HepG2 (cell line): ENCODE measurements around the gene ACAD11. TPM values are rescaled to one million over a fixed set of nuclear protein-coding genes. Genes with fewer than 3 reads are reported as not detected.

ENCODE experiments used
- ATAC-seq: fragments of 200-7000 bp; cut with Tn5 transposase; 3 replicates; pipeline ENCODE4 v1.9.1; 2020; ENCODE audit warnings: mild to moderate bottlenecking, moderate library complexity
- BruUV-seq: library from RNA; stranded (reverse); fragments of 400-500 nt; replicated peaks from 2 replicates; lab custom pipeline; 2021; lab: Mats Ljungman, UMichigan
- CTCF ChIA-PET: fragments of 300-600 bp; formaldehyde crosslinking; extraction: SDS; loops from one replicate; lab custom pipeline; 2021; ENCODE audit warnings: low total read pairs, inconsistent platforms, low intra/inter-chr PET ratio; lab: Yijun Ruan, JAX
- POLR2A ChIA-PET: fragments of 350-600 bp; sonication (Branson Sonifier 250); formaldehyde crosslinking; loops from one replicate; lab custom pipeline; 2020; ENCODE audit warnings: antibody characterized with exemption, inconsistent platforms; lab: Yijun Ruan, JAX
- DNase-seq: peaks from one replicate; pipeline ENCODE4 v3.0.0-alpha.2; 2015; ENCODE audit warnings: low spot score
- FAIRE-seq: peaks from 3 replicates; lab custom pipeline; 2011; peaks lifted over from hg19 to GRCh38; lab: Jason Lieb, UNC
- H2AFZ ChIP-seq: one replicate; pipeline ENCODE4 v1.6.1; 2011; ENCODE audit warnings: low read length, inconsistent platforms
- H3K27ac ChIP-seq: fragments of 300-600 bp; 3 replicates; pipeline ENCODE4 v1.8.0; 2011; ENCODE audit warnings: mixed run types, mild to moderate bottlenecking, mixed read lengths, low read length, inconsistent platforms; ENCODE audit not compliant: insufficient read depth; ENCODE audit errors: extremely low read length
- H3K27me3 ChIP-seq, 2 experiments: fragments of 200-600 bp in 1 of 2; 2 replicates in 1 of 2; 3 replicates in 1 of 2; pipeline versions ENCODE4 v1.6.0 to v1.8.0; 2011; ENCODE audit warnings: low read length in 2 of 2, mild to moderate bottlenecking in 2 of 2, moderate library complexity in 2 of 2, inconsistent platforms in 1 of 2; ENCODE audit not compliant: insufficient read depth in 2 of 2, control insufficient read depth in 1 of 2
- H3K36me3 ChIP-seq, 2 experiments: fragments of 200-600 bp in 1 of 2; replicated peaks in 1 of 2; 2 replicates in 1 of 2; 3 replicates in 1 of 2; pipeline versions ENCODE4 v1.5.1 to v1.8.0; 2011; ENCODE audit warnings: low read length in 2 of 2, inconsistent platforms in 1 of 2; ENCODE audit not compliant: insufficient read depth in 2 of 2, control insufficient read depth in 1 of 2
- H3K4me1 ChIP-seq: 2 replicates; pipeline ENCODE4 v1.5.1; 2012; ENCODE audit warnings: low read length, inconsistent platforms; ENCODE audit not compliant: insufficient read depth
- H3K4me2 ChIP-seq: 2 replicates; pipeline ENCODE4 v1.6.0; 2011; ENCODE audit warnings: low read depth, low read length, inconsistent platforms
- H3K4me3 ChIP-seq, 3 experiments: fragments of 200-600 bp in 1 of 3; sonication (generic), shearing (Covaris generic) in 1 of 3; replicated peaks in 1 of 3; 2 replicates each; pipeline ENCODE4 v1.5.1; 2011 to 2016; ENCODE audit warnings: low read length in 3 of 3, inconsistent platforms in 2 of 3, low read depth in 2 of 3, mild to moderate bottlenecking in 2 of 3, control low read depth in 1 of 3, mixed read lengths in 1 of 3; ENCODE audit not compliant: insufficient read depth in 1 of 3
- H3K79me2 ChIP-seq: one replicate; pipeline ENCODE4 v1.6.1; 2011; ENCODE audit warnings: low read length, inconsistent platforms; ENCODE audit not compliant: insufficient read depth
- H3K9ac ChIP-seq: 2 replicates; pipeline ENCODE4 v1.6.0; 2011; ENCODE audit warnings: mild to moderate bottlenecking, low read depth, low read length, inconsistent platforms; ENCODE audit not compliant: insufficient read depth
- H3K9me3 ChIP-seq: 2 replicates; pipeline ENCODE4 v1.5.1; 2012; ENCODE audit warnings: mild to moderate bottlenecking, low read length
- H4K20me1 ChIP-seq: 2 replicates; pipeline ENCODE4 v1.6.0; 2011; ENCODE audit warnings: inconsistent platforms, mild to moderate bottlenecking, low read length, moderate library complexity; ENCODE audit not compliant: insufficient read depth
- EEA1 ChIP-seq: sonication (generic); formaldehyde crosslinking; IDR thresholded peaks from 2 replicates; pipeline ENCODE4 v1.5.1; 2020; ENCODE audit warnings: mild to moderate bottlenecking, missing genetic modification reagents, borderline replicate concordance
- GTF3A ChIP-seq: sonication (generic); formaldehyde crosslinking; conservative IDR thresholded peaks from 2 replicates; pipeline ENCODE4 v1.4.0; 2020; ENCODE audit warnings: mild to moderate bottlenecking, missing genetic modification reagents
- KMT2A ChIP-seq: sonication (generic); formaldehyde crosslinking; IDR thresholded peaks from 2 replicates; pipeline ENCODE4 v1.4.0; 2020; ENCODE audit warnings: missing genetic modification reagents
- MAFK ChIP-seq, 2 experiments: IDR thresholded peaks in 1 of 2; conservative IDR thresholded peaks in 1 of 2; 2 replicates each; pipeline ENCODE4 v1.6.1; 2011; ENCODE audit warnings: improper control_type of control experiment in 2 of 2, low read length in 2 of 2
- MTF2 ChIP-seq: sonication (generic); formaldehyde crosslinking; IDR thresholded peaks from 2 replicates; pipeline ENCODE4 v1.5.0; 2020; ENCODE audit warnings: missing genetic modification reagents, borderline replicate concordance
- PHB2 ChIP-seq: fragments of 450-650 bp; IDR thresholded peaks from 2 replicates; pipeline ENCODE4 v1.6.1; 2018; ENCODE audit not compliant: partially characterized antibody
- PRPF4 ChIP-seq: fragments of 200-400 bp; formaldehyde crosslinking; IDR thresholded peaks from 2 replicates; pipeline ENCODE4 v1.6.1; 2016; ENCODE audit warnings: low read length, low read depth; ENCODE audit not compliant: poor library complexity, severe bottlenecking
- SAFB2 ChIP-seq: sonication (generic); formaldehyde crosslinking; IDR thresholded peaks from 2 replicates; pipeline ENCODE4 v1.5.1; 2020; ENCODE audit warnings: missing genetic modification reagents, low read depth, mild to moderate bottlenecking, borderline replicate concordance
- SIX4 ChIP-seq: sonication (generic); formaldehyde crosslinking; IDR thresholded peaks from 2 replicates; pipeline ENCODE4 v1.4.0; 2020; ENCODE audit warnings: missing genetic modification reagents
- THYN1 ChIP-seq: sonication (generic); formaldehyde crosslinking; IDR thresholded peaks from 2 replicates; pipeline ENCODE4 v1.8.1; 2023; ENCODE audit warnings: low read depth, mild to moderate bottlenecking, moderate library complexity, missing genetic modification reagents, borderline replicate concordance
- ZNF282 ChIP-seq: fragments of 450-650 bp; IDR thresholded peaks from 2 replicates; pipeline ENCODE4 v1.6.1; 2018; ENCODE audit not compliant: partially characterized antibody
- ZNF567 ChIP-seq: sonication (generic); formaldehyde crosslinking; IDR thresholded peaks from 2 replicates; pipeline ENCODE4 v1.8.1; 2023; ENCODE audit warnings: mild to moderate bottlenecking, missing genetic modification reagents, borderline replicate concordance
- WGBS: methylation state at CpG from one replicate; pipeline ENCODE4 v1.1.6; 2017; ENCODE audit warnings: low lambda C conversion rate; 5-methylcytosine and 5-hydroxymethylcytosine counted together
- in situ Hi-C: cut with HindIII; loops from 2 replicates; pipeline ENCODE4 v1.10.0; 2017; ENCODE audit warnings: low pct_unique_long_range_greater_than_20kb; ENCODE audit not compliant: extremely low pct_ligation_motif_present
- intact Hi-C: fragments of 100-400 bp; cut with micrococcal nuclease; formaldehyde crosslinking; loops from one replicate; pipeline ENCODE4 v1.10.0; 2022; ENCODE audit not compliant: unreplicated experiment
- polyA plus RNA-seq, 8 experiments: library from polyadenylated mRNA; depleted of rRNA in 3 of 8; stranded (reverse) in 7 of 8; unstranded in 1 of 8; fragments of >200 nt; fragmentation: Illumina TruSeq in 4 of 8; extraction: Trizol in 4 of 8; gene quantifications; 2 replicates each; pipeline versions ENCODE4 v1.2.1 to v1.2.3, GENCODE V29; 2011 to 2016; ENCODE audit warnings: low read depth in 4 of 8, missing spikeins in 1 of 8, mixed read lengths in 1 of 8; ENCODE audit not compliant: insufficient read depth in 1 of 8
- total RNA-seq, 5 experiments: library from RNA; depleted of rRNA; stranded (reverse); fragments of >200 nt; fragmentation: Illumina TruSeq; extraction: Trizol; gene quantifications; 2 replicates each; pipeline ENCODE4 v1.2.3, GENCODE V29; 2016; ENCODE audit warnings: low read depth in 1 of 5
- TF ChIP-seq, protein P1 (sequence below): sonication (generic); formaldehyde crosslinking; IDR thresholded peaks from 2 replicates; pipeline ENCODE4 v1.4.0; 2020; ENCODE audit warnings: missing genetic modification reagents, borderline replicate concordance

Gene ACAD11
- total and polyA plus RNA-seq, 2 of the 13 experiments (the other 11 are each of a cell fraction or from before 2014, with no cell fraction given) = 30.6 to 56.9 TPM

DNA sequence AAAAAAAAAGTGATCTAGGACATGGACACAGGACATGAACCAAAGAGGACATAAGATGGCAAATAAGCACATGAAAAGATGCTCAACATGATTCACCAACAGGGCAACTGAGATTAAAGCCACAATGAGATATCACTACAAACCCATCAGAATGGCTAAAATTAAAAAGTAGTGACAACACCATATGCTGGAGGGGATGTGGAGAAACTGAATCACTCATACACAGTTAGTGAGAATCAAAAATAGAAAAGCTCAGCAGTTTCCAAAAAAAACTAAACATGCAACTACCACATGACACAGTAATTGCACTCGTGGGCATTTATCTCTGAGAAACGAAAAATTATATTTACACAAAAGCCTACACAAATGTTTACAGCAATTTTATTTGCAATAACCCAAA, 90.5 kb downstream of the ACAD11 start:
- no peaks in the 10 kb centered on the region for H3K79me2 ChIP-seq
- no peak overlapping the region for H3K27ac ChIP-seq
- BruUV-seq = no TSS peak
- DNase-seq (no peak), FAIRE-seq (no peak), ATAC-seq (no peak)
- no peak for TF ChIP-seq PRPF4
- TF ChIP-seq MAFK (conservative IDR thresholded peaks at IDR 0.05 in 1 of 2, IDR thresholded peaks at IDR 0.05 in 1 of 2; ENCODE audit: low read length in 2 of 2) = peak in 1 of 2 experiments; percentile 31; a peak in 2 of 4 replicates
- no peak for TF ChIP-seq ZNF567 (CRISPR knock-in tag)
- H3K27me3 ChIP-seq = no peaks in the 10 kb centered on the region
- no peaks in the 10 kb centered on the region for H4K20me1 ChIP-seq
- no peak overlapping the region for H3K4me3 ChIP-seq
- CTCF ChIA-PET = no interaction called here
- intact Hi-C loops (no loop called here), in situ Hi-C loops (no loop called here)
- WGBS = 92% methylated on average over 2 of the region's 2 CpGs
- H3K9me3 ChIP-seq = no peaks in the 10 kb centered on the region
- peaks cover 2 to 12% of the 10 kb centered on the region in 2 experiments; a peak in 2 of 5 replicates for H3K36me3 ChIP-seq
- H3K9ac ChIP-seq = no peak overlapping the region
- H3K4me2 ChIP-seq = no peak overlapping the region
- POLR2A ChIA-PET = no interaction called here
- H2AFZ ChIP-seq = no peak overlapping the region
- no peaks in the 10 kb centered on the region for H3K4me1 ChIP-seq

DNA sequence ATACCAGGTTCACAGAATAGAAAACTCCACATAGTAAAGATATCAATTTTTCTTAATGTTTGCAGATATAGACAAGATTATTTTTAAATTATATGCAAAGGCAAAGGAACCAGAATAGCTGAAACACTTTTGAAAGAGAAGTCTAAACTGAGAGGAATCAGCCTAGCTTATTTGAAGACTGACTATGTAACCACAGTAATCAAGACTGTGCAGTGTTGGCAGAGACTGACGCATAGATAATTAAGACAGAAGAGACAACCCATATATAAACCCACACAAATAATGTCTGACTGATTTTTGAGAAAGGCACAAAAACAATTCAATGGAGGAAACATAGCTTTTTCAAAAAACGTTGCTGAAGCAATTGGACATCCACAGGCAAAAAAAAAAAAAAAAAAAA, 91.2 kb downstream of the ACAD11 start:
- Histone ChIP-seq H3K9ac (no peak overlapping the region), H2AFZ (no peak overlapping the region), H3K9me3 (no peaks in the 10 kb centered on the region)
- in situ Hi-C loops = no loop called here
- POLR2A ChIA-PET = no interaction called here
- TF ChIP-seq EEA1 (no peak), KMT2A (CRISPR knock-in tag) (no peak), MTF2 (CRISPR knock-in tag) (no peak), SAFB2 (CRISPR knock-in tag) (no peak), GTF3A (no peak), THYN1 (CRISPR knock-in tag) (no peak), SIX4 (CRISPR knock-in tag) (no peak), PHB2 (no peak), ZNF282 (no peak)
- TF ChIP-seq, protein P1, sequence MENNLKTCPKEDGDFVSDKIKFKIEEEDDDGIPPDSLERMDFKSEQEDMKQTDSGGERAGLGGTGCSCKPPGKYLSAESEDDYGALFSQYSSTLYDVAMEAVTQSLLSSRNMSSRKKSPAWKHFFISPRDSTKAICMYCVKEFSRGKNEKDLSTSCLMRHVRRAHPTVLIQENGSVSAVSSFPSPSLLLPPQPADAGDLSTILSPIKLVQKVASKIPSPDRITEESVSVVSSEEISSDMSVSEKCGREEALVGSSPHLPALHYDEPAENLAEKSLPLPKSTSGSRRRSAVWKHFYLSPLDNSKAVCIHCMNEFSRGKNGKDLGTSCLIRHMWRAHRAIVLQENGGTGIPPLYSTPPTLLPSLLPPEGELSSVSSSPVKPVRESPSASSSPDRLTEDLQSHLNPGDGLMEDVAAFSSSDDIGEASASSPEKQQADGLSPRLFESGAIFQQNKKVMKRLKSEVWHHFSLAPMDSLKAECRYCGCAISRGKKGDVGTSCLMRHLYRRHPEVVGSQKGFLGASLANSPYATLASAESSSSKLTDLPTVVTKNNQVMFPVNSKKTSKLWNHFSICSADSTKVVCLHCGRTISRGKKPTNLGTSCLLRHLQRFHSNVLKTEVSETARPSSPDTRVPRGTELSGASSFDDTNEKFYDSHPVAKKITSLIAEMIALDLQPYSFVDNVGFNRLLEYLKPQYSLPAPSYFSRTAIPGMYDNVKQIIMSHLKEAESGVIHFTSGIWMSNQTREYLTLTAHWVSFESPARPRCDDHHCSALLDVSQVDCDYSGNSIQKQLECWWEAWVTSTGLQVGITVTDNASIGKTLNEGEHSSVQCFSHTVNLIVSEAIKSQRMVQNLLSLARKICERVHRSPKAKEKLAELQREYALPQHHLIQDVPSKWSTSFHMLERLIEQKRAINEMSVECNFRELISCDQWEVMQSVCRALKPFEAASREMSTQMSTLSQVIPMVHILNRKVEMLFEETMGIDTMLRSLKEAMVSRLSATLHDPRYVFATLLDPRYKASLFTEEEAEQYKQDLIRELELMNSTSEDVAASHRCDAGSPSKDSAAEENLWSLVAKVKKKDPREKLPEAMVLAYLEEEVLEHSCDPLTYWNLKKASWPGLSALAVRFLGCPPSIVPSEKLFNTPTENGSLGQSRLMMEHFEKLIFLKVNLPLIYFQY (CRISPR knock-in tag) = no peak
- TF ChIP-seq, all 625 proteins: peak for 0
- ATAC-seq = no peak
- no peak for FAIRE-seq
- WGBS = 90% methylated on average over 2 of the region's 2 CpGs
- Histone ChIP-seq H3K79me2 (no peaks in the 10 kb centered on the region), H3K36me3 (peaks cover 2 to 8% of the 10 kb centered on the region in 2 experiments; a peak in 1 of 5 replicates), H3K4me3 (no peak overlapping the region), H3K4me1 (no peaks in the 10 kb centered on the region), H4K20me1 (no peaks in the 10 kb centered on the region), H3K27me3 (no peaks in the 10 kb centered on the region), H3K27ac (no peak overlapping the region), H3K4me2 (no peak overlapping the region)
- DNase-seq = no peak
- no TSS peak for BruUV-seq
- CTCF ChIA-PET = no interaction called here
- intact Hi-C loops = no loop called here
